ENCODE results near the gene TMEM87B.
"Not testable (repeated sequence)": the region's sequence is repeated elsewhere in the genome, so short reads cannot be mapped to it uniquely, and the experiment has no call there.

TMEM87B gene

DNA sequence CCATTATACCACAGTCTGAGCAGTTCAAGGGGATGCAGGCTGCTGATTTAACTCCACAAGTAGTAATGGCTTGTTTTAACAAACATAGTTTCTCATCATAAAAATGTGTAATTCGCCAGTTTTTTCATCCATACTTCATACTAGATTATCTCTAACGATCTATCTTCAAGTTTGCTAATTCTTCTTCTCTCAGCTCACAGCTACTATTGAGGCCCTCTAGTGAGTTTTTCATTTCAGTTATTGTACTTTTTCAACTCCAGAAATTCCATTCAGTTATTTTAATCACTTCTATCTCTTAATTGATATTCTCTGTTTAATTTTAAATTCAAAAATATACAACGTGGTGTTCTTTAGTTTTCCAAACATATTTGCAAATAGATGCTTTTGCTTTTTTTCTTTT is 20.1 kb upstream of the TMEM87B start:
- no peak for DNase-seq

GRCh38 chr2:112035786-112036185 is 19.3 kb upstream of the TMEM87B start:
- DNase-seq, result no peak

DNA sequence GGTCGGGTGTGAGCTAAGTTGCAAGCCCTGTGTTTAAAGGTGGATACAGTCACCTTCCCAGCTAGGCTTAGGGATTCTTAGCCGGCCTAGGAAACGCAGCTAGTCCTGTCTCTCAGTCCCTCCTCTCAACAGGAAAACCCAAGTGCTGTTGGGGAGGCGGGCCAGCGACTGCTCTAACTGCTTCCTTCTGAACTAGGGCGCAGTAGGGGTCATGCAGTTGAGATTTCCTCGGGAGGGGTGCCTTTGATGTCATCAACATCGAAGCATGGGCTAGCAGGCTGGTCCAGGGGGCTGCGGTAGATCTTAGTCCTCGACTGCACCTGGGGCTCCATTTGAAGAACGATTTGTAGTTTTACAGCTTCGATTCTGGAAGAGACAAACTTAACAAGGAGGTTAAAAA is 15.5 kb upstream of the TMEM87B start:
- DNase-seq, result not testable (repeated sequence)

- DNase-seq, result not testable (repeated sequence)
Measured at GRCh38 chr2:112040066-112040465, 15.0 kb upstream of the TMEM87B start.

- not testable (repeated sequence) for DNase-seq
Measured at GRCh38 chr2:112041460-112041859, 13.6 kb upstream of the TMEM87B start.

- DNase-seq, result no peak
Measured at GRCh38 chr2:112045446-112046014, 9.5 kb upstream of the TMEM87B start.

- no peak for DNase-seq
Measured at GRCh38 chr2:112046231-112046630, 8.8 kb upstream of the TMEM87B start.

DNA sequence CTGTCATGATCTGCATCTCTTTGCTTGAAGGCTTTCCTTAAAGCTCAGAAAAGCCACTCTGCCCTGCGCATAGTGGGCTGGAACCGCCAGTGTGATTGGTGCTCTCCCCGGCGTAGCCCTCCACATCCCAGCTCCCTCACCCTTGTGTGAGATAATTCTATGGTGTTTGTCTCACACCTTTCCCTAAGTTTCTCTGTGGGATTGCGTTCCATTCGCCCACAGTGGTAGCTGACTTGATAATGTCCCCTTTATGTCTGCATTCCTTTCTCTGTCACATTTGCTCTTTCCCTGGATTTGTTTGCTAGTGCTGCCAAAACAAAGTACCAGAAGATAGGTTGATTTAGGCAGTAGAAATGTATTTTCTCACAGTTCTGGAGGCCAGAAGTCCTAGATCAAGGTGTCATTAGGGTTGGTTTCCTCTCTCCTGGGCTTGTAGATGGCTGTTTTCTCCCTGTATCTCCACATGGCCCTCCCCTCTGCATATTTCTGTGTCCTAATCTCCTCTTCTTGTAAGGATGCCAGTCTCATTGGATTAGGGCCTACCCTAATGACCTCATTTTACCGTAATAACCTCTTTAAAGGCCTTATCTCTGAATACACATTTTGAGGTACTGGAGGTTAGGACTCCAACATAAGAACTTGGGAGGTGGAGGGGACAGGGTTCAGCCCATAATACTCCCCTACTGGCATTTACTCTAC is 7.4 kb upstream of the TMEM87B start:
- no peak for DNase-seq

DNA sequence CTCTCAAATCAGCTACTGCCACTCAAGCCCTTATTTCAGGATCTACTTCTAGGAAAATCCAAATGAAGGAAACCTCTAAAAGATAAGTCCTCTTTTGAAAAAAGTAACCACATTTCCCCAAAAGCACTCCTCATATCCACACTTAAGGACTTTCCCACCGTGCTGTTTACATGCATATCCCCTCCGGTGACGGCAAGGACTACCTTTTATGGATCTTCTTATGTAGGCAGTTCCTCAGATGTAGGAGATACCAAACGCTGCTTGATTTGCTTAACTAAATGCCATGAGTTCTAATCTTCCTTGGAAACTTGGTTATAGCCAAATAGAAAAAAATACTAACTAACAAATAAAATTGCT is 6.9 kb upstream of the TMEM87B start:
- DNase-seq, result no peak

- no peak for DNase-seq
Measured at GRCh38 chr2:112048887-112049286, 6.2 kb upstream of the TMEM87B start.

- no peak for DNase-seq
Measured at GRCh38 chr2:112050316-112050715, 4.8 kb upstream of the TMEM87B start.

DNA sequence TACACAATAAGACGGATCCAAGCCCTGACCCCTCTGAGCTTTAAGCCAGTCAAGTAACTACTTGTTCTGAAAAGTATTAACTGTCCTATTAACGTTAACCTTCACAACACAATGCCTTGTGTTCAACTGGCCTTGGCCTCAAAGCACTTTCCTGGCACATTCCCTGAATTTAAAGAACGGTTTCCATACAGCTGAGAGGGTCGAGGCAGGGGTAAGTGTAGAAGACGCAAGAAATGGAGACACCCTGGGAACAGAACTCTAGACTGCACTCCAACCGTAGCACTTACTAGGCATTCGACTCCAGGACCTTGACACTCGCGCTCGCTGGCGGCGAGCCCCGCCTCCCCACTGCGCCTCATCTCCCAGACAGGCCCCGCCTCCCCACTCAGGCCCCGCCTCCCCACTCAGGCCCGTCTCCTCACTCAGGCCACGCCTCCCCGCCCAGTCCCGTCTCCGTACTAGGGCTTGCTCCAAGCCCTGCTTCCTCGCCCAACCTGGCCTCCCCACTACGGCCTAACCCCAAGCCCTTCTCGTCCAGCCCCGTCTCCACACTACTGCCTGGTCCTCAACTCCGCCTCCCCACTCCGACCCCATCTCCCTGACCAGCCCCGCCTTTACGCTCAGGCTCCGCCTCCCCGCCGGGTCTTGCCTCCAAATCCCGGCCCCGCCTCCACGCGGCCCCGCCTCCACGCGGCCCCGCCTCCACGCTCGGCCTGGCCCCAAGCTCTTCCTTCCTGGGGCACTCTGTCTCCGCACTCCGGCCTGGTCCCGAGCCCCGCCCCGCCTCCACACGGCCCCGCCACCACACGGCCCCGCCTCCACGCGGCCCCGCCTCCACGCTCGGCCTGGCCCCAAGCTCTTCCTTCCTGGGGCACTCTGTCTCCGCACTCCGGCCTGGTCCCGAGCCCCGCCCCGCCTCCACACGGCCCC is 887 bp upstream of the TMEM87B start:
- DNase-seq, result peak; percentile 93

DNA sequence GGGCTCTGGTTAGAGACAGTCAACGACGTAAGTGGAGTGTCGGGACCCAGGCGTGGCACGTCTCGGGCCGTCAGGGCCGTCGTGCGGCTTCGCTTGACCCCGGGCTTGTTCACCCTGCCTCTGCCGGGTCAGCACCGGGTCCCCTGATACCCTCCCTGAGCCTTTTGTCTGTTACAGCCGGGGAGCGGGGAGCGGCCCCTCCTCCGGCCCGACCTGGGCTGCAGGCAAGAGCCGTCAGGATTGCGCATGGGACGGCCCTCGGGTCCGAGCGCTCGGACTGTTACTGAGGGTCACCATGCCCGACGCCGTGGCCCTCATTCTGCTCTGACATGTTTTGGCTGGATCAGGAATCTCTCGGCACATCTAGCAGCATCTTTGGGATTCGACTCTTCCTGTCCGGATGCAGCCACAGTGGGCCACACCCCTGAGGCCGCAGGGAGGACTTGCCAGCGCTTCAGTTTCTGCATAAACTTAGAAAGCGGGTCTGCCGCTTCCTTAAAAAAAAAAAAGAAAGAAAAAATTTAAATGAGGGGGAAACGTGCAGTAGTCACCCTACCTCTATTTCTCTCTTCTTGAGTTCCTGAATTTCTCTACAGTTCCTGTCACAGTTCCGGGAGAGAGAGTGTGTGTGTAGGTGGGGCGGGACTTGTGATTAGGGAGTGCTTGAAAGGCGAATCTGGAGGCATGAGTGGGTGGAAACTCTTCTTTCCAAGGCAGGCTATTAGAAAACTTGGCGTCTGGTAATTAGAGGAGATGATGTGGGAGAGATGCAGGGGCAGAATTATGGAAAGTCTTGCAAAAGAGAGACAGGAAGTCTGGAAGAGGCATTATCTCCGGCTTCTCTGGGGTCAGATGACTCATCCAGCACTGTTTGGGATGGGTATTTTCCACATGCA is 909 bp downstream of the TMEM87B start:
- DNase-seq, result peak; percentile 21

- DNase-seq, result no peak
Measured at GRCh38 chr2:112056626-112056987, 1.5 kb downstream of the TMEM87B start.

DNA sequence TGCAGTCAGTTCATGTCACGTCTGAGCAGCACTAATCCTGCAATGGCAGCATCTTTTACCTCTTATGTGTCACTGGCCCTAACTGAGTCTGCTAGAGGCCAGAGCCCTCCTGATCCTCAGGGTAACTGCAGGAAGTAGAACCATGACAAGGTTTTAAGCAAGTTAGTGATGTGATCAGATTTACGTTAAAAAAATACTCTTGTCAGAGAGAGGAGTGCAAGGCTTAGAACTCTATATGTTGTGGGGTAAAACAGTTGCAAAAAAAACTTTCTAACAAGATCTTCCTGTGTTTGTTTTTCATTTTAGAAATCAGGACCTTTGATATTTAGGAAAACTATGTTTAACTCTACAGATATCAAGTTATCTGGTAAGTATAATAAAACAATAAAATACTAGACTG is 4.6 kb downstream of the TMEM87B start:
- no peak for DNase-seq

- DNase-seq, result no peak
Measured at GRCh38 chr2:112061299-112061698, 6.2 kb downstream of the TMEM87B start.

GRCh38 chr2:112061840-112062239 is 6.8 kb downstream of the TMEM87B start:
- DNase-seq, result no peak

DNA sequence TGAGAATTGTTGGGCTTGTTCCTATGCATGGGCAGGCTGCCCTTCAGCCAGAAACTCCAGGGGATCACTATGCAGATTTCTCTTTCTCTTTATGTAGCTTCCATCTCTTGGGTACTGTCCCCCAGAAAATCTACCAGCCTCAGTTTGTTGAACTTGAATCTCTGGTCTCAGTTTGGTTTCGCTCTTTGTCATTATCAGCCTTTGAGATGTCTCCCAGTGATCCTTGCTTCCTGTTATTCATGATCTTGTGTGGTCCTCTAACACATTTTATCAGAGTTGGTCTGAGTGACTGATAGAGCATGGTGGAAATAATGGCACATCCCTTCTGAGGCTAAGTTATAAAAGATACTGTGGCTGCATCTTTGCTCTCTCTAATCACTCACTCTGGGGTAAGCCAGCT is 7.8 kb downstream of the TMEM87B start:
- DNase-seq, result no peak

- DNase-seq, result no peak
Measured at GRCh38 chr2:112065486-112065885, 10.4 kb downstream of the TMEM87B start.

GRCh38 chr2:112065966-112066365 is 10.9 kb downstream of the TMEM87B start:
- no peak for DNase-seq

DNA sequence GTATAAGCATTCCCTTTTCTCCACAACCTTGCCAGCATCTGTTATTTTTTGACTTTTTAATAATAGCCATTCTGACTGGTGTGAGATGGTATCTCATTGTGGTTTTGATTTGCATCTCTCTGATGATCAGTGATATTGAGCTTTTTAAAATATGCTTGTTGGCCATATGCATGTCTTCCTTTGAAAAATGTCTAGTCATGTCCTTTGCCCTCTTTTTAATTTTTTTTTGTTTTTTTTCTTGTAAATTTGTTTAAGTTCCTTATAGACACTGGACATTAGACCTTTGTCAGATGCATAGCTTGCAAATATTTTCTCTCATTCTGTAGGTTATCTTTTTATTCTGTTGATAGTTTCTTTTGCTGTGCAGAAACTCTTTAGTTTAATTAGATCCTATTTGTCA is 14.7 kb downstream of the TMEM87B start:
- DNase-seq, result not testable (repeated sequence)

DNA sequence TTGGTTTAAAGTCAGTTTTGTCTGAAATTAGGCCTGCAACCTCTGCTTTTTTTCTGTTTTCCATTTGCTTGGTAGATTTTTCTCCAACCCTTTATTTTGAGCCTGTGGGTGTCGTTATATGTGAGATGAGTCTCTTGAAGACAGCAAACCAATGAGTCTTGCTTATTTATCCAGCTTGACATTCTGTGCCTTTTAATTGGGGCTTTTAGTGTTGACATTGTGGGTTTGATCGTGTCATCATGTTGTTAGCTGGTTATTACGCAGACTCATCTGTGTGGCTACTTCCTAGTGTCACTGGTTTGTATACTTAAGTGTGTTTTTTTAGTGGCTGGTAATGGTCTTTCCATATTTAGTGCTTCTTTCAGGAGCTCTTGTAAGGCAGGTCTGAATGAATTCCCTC is 18.8 kb downstream of the TMEM87B start:
- no peak for DNase-seq

GRCh38 chr2:112074506-112074905 is 19.4 kb downstream of the TMEM87B start:
- no peak for DNase-seq

All from NK-92 treated with Interleukin-12 subunit alpha and Interleukin-12 subunit beta, amount 100 ng/mL, for 24 hours (cell line).